ENCODE data around the gene DZIP1L. TPM values are rescaled to one million over a fixed set of nuclear protein-coding genes. Genes with fewer than 3 reads are reported as not detected.

DZIP1L gene
- total RNA-seq, 1 experiment from 2014 or later = 15.3 TPM

GRCh38 chr3:138031536-138031935, 83.9 kb downstream of the DZIP1L start:
- Mint-ChIP-seq H3K4me1 (0 out of 2 replicates have a peak, but pooled peaks cover 3% of the 10 kb centered on the region), H3K27ac (no peak overlapping the region), H3K27me3 (ENCODE audit: low read depth) (no peaks in the 10 kb centered on the region), H3K36me3 (no peaks in the 10 kb centered on the region), H3K4me3 (no peak overlapping the region), H3K9me3 (no peaks in the 10 kb centered on the region)
- ChIA-PET POLR2A (no interaction called here), CTCF (interaction anchor here (0.8 kb wide), 1 partner anchor 8 kb away, joined by 3 read pairs; no protein-coding TSS in a partner anchor)
- ATAC-seq = no peak
- no peak for DNase-seq (ENCODE audit: low spot score)
- TF ChIP-seq TCF7 (CRISPR knock-in tag; IDR thresholded peaks at IDR 0.05; ENCODE audit: low read depth) (no peak), NR1H2 (CRISPR knock-in tag; IDR thresholded peaks at IDR 0.05) (no peak), TEAD1 (CRISPR knock-in tag; IDR thresholded peaks at IDR 0.05) (no peak), PRDM15 (CRISPR knock-in tag; IDR thresholded peaks at IDR 0.05) (no peak), IRF1 (CRISPR knock-in tag; IDR thresholded peaks at IDR 0.05) (no peak), MAX (CRISPR knock-in tag; IDR thresholded peaks at IDR 0.05) (no peak), ZNF263 (CRISPR knock-in tag; IDR thresholded peaks at IDR 0.05; ENCODE audit: low read depth) (no peak), SMAD3 (CRISPR knock-in tag; IDR thresholded peaks at IDR 0.05; ENCODE audit: borderline replicate concordance) (no peak), RELA (CRISPR knock-in tag; IDR thresholded peaks at IDR 0.05; ENCODE audit: borderline replicate concordance) (no peak)

GRCh38 chr3:138030734-138031280, 84.6 kb downstream of the DZIP1L start:
- TF ChIP-seq E2F5 (CRISPR knock-in tag; IDR thresholded peaks at IDR 0.05) = no peak
- Mint-ChIP-seq H3K27ac (no peak overlapping the region), H3K4me3 (no peak overlapping the region), H3K36me3 (no peaks in the 10 kb centered on the region), H3K9me3 (no peaks in the 10 kb centered on the region), H3K4me1 (0 out of 2 replicates have a peak, but pooled peaks cover 3% of the 10 kb centered on the region), H3K27me3 (ENCODE audit: low read depth) (no peaks in the 10 kb centered on the region)
- DNase-seq (ENCODE audit: low spot score) (no peak), ATAC-seq (no peak)
- CTCF ChIA-PET = interaction anchor here (0.8 kb wide), 1 partner anchor 9 kb away, joined by 3 read pairs; no protein-coding TSS in a partner anchor
- POLR2A ChIA-PET = no interaction called here

- Mint-ChIP-seq H3K27ac (no peak overlapping the region), H3K4me1 (no peaks in the 10 kb centered on the region), H3K27me3 (ENCODE audit: low read depth) (no peaks in the 10 kb centered on the region), H3K36me3 (no peaks in the 10 kb centered on the region), H3K9me3 (no peaks in the 10 kb centered on the region), H3K4me3 (no peak overlapping the region)
- POLR2A ChIA-PET = no interaction called here
- ATAC-seq (no peak), DNase-seq (ENCODE audit: low spot score) (no peak)
- CTCF ChIA-PET = no interaction called here
- TF ChIP-seq MAX (CRISPR knock-in tag; IDR thresholded peaks at IDR 0.05) (no peak), ESRRA (CRISPR knock-in tag; IDR thresholded peaks at IDR 0.05; ENCODE audit: borderline replicate concordance) (no peak), IRF2 (CRISPR knock-in tag; IDR thresholded peaks at IDR 0.05; ENCODE audit: borderline replicate concordance, low read depth) (no peak), CDX4 (CRISPR knock-in tag; IDR thresholded peaks at IDR 0.05; ENCODE audit: borderline replicate concordance) (no peak), PRDM15 (CRISPR knock-in tag; IDR thresholded peaks at IDR 0.05) (no peak), ARID4B (CRISPR knock-in tag; IDR thresholded peaks at IDR 0.05; ENCODE audit: borderline replicate concordance) (no peak)
Observed at GRCh38 chr3:138027821-138028220, 87.6 kb downstream of the DZIP1L start.
